ENCODE data around the gene SNRPA1.
A peak's percentile ranks its signal among the peaks of the same experiment; 100 is the strongest.

The SNRPA1 gene

GRCh38 chr15:101250873-101251829 lies 43.9 kb downstream of the SNRPA1 start:
- no peak for DNase-seq (ENCODE audit: low read depth)
- peak overlapping the region; percentile 91 for H3K4me3 ChIP-seq (replicated peaks; ENCODE audit: low read depth, low read length)
- no peak for TF ChIP-seq CTCF (IDR thresholded peaks at IDR 0.05; ENCODE audit: low read length, missing control alignments)

GRCh38 chr15:101250341-101250831 lies 44.7 kb downstream of the SNRPA1 start:
- DNase-seq (ENCODE audit: low read depth), result peak; percentile 77
- H3K4me3 ChIP-seq (replicated peaks; ENCODE audit: low read depth, low read length), result peak overlapping the region; percentile 91
- no peak for TF ChIP-seq CTCF (IDR thresholded peaks at IDR 0.05; ENCODE audit: low read length, missing control alignments)

GRCh38 chr15:101248274-101248673 lies 46.8 kb downstream of the SNRPA1 start:
- DNase-seq (ENCODE audit: low read depth), result no peak
- H3K4me3 ChIP-seq (replicated peaks; ENCODE audit: low read depth, low read length), result no peak overlapping the region

GRCh38 chr15:101246824-101247745 lies 48.0 kb downstream of the SNRPA1 start:
- no peak for DNase-seq (ENCODE audit: low read depth)
- no peak overlapping the region for H3K4me3 ChIP-seq (replicated peaks; ENCODE audit: low read depth, low read length)
- no peak for TF ChIP-seq CTCF (IDR thresholded peaks at IDR 0.05; ENCODE audit: low read length, missing control alignments)

More at GRCh38 chr15:101248274-101248673, 46.8 kb downstream of the SNRPA1 start:
- no peak for TF ChIP-seq CTCF (IDR thresholded peaks at IDR 0.05; ENCODE audit: low read length, missing control alignments)

- no peak for DNase-seq (ENCODE audit: low read depth)
- no peak for TF ChIP-seq CTCF (IDR thresholded peaks at IDR 0.05; ENCODE audit: low read length, missing control alignments)
- H3K4me3 ChIP-seq (replicated peaks; ENCODE audit: low read depth, low read length), result no peak overlapping the region
These were observed 48.7 kb downstream of the SNRPA1 start for GRCh38 chr15:101246391-101246790.

- H3K4me3 ChIP-seq (replicated peaks; ENCODE audit: low read depth, low read length), result no peak overlapping the region
- no peak for DNase-seq (ENCODE audit: low read depth)
- TF ChIP-seq CTCF (IDR thresholded peaks at IDR 0.05; ENCODE audit: low read length, missing control alignments), result no peak
These were observed 50.0 kb downstream of the SNRPA1 start for GRCh38 chr15:101244889-101245668.
